Thyroid gland (tissue), 4 donors: ENCODE results near the gene DAB1.

Experiments used
- POLR2A ChIP-seq, 2 donors: fragments of 450-650 bp; IDR thresholded peaks; one replicate each; pipeline ENCODE4 v1.6.1; 2017; ENCODE audit warnings: antibody characterized with exemption in 2 of 2, mild to moderate bottlenecking in 2 of 2, moderate library complexity in 1 of 2
- TF ChIP-seq, protein P1 (sequence below), 6 experiments: fragments of 200-600 bp in 3 of 6; fragments of 450-650 bp in 3 of 6; sonication (generic) in 3 of 6; IDR thresholded peaks; one replicate each; pipeline ENCODE4 v1.5.1; 2016 to 2019; ENCODE audit warnings: antibody characterized with exemption in 6 of 6, mild to moderate bottlenecking in 2 of 6, inconsistent platforms in 1 of 6, moderate library complexity in 1 of 6

DNA sequence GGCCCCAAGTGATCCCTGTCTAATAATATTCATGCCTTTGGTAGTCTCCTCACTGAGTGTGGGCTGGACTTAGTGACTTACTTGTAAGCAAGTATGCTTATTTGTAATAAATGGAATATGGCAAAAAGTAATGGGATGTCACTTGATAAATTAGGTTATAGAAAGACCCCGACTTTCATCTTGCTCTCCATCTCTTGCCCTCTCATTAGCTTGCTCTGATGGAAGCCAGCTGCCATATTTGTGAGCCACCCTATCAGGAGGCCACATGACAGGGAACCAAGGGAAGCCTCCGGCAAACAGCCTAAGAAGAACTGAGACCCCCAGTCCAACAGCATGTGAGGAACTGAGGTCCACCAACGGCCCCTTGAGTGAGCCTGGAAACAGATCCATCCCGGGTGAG, 107.0 kb downstream of the DAB1 start:
- TF ChIP-seq, protein P1, sequence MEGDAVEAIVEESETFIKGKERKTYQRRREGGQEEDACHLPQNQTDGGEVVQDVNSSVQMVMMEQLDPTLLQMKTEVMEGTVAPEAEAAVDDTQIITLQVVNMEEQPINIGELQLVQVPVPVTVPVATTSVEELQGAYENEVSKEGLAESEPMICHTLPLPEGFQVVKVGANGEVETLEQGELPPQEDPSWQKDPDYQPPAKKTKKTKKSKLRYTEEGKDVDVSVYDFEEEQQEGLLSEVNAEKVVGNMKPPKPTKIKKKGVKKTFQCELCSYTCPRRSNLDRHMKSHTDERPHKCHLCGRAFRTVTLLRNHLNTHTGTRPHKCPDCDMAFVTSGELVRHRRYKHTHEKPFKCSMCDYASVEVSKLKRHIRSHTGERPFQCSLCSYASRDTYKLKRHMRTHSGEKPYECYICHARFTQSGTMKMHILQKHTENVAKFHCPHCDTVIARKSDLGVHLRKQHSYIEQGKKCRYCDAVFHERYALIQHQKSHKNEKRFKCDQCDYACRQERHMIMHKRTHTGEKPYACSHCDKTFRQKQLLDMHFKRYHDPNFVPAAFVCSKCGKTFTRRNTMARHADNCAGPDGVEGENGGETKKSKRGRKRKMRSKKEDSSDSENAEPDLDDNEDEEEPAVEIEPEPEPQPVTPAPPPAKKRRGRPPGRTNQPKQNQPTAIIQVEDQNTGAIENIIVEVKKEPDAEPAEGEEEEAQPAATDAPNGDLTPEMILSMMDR (IDR thresholded peaks at IDR 0.05): no peak
- no peak for TF ChIP-seq POLR2A (IDR thresholded peaks at IDR 0.05)
